K562 (cell line): ENCODE results near the gene SCGB3A2. TPM values are rescaled to one million over a fixed set of nuclear protein-coding genes. Genes with fewer than 3 reads are reported as not detected.

Source experiments
- ATAC-seq: fragments of 200-7000 bp; cut with Tn5 transposase; 3 replicates; pipeline ENCODE4 v1.9.1; 2020; ENCODE audit warnings: moderate library complexity
- BruUV-seq: library from RNA; stranded (reverse); fragments of 400-500 nt; replicated peaks from 2 replicates; lab custom pipeline; 2021; lab: Mats Ljungman, UMichigan
- CTCF ChIA-PET: fragments of 300-600 bp; formaldehyde crosslinking; extraction: SDS; loops from one replicate; lab custom pipeline; 2021; ENCODE audit warnings: low intra/inter-chr PET ratio; lab: Yijun Ruan, JAX
- POLR2A ChIA-PET: fragments of 300-600, 350-650 bp; sonication (Branson Sonifier 250); formaldehyde crosslinking; extraction: SDS; loops from one replicate; lab custom pipeline; 2021; ENCODE audit warnings: antibody characterized with exemption, inconsistent platforms; lab: Yijun Ruan, JAX
- DNase-seq, 4 experiments: peaks; one replicate each; pipeline versions ENCODE4 v3.0.0 to v3.0.0-alpha.2; 2011 to 2018; ENCODE audit warnings: low spot score in 3 of 4, mixed read lengths in 3 of 4; ENCODE audit errors: extremely low read depth in 1 of 4
- FAIRE-seq: peaks from 2 replicates; lab custom pipeline; 2011; peaks lifted over from hg19 to GRCh38; lab: Jason Lieb, UNC
- H2AFZ ChIP-seq: 2 replicates; pipeline ENCODE4 v1.6.0; 2011; ENCODE audit warnings: low read depth, low read length, control low read depth, inconsistent platforms
- H3K27ac ChIP-seq: fragments of 200-600 bp; 3 replicates; pipeline ENCODE4 v1.8.0; 2011; ENCODE audit warnings: low read depth, mild to moderate bottlenecking, control low read depth, inconsistent platforms, low read length, moderate library complexity, mixed read lengths; ENCODE audit errors: extremely low read depth
- H3K27me3 ChIP-seq, 2 experiments: fragments of 300-600 bp in 1 of 2; 2 replicates in 1 of 2; 3 replicates in 1 of 2; pipeline versions ENCODE4 v1.6.0 to v1.8.0; 2011; ENCODE audit warnings: inconsistent platforms in 2 of 2, low read length in 2 of 2, mild to moderate bottlenecking in 1 of 2, mixed read lengths in 1 of 2, moderate library complexity in 1 of 2; ENCODE audit not compliant: control insufficient read depth in 2 of 2, insufficient read depth in 2 of 2
- H3K36me3 ChIP-seq: fragments of 300-600 bp; 3 replicates; pipeline ENCODE4 v1.8.0; 2011; ENCODE audit warnings: mild to moderate bottlenecking, low read length, inconsistent platforms; ENCODE audit not compliant: control insufficient read depth, insufficient read depth
- H3K4me1 ChIP-seq, 2 experiments: fragments of 200-600 bp in 1 of 2; replicated peaks in 1 of 2; 2 replicates in 1 of 2; 3 replicates in 1 of 2; pipeline versions ENCODE4 v1.5.1 to v1.8.0; 2011; ENCODE audit warnings: inconsistent platforms in 2 of 2, low read length in 2 of 2, mild to moderate bottlenecking in 1 of 2, mixed read lengths in 1 of 2, moderate library complexity in 1 of 2; ENCODE audit not compliant: control insufficient read depth in 2 of 2, insufficient read depth in 2 of 2
- H3K4me2 ChIP-seq: 2 replicates; pipeline ENCODE4 v1.6.1; 2011; ENCODE audit warnings: low read length, control low read depth, inconsistent platforms, mixed read lengths; ENCODE audit not compliant: insufficient read depth
- H3K4me3 ChIP-seq: fragments of 200-600 bp; sonication (generic), shearing (Covaris generic); 2 replicates; pipeline ENCODE4 v1.5.1; 2016; ENCODE audit warnings: control low read depth, inconsistent platforms
- H3K79me2 ChIP-seq: fragments of 200-600 bp; 3 replicates; pipeline ENCODE4 v1.8.0; 2011; ENCODE audit warnings: low read length, inconsistent platforms; ENCODE audit not compliant: control insufficient read depth, insufficient read depth
- H3K9ac ChIP-seq, 2 experiments: 2 replicates each; pipeline versions ENCODE4 v1.6.0 to v1.6.1; 2011; ENCODE audit warnings: low read depth in 2 of 2, low read length in 2 of 2, control low read depth in 1 of 2, inconsistent platforms in 1 of 2, mild to moderate bottlenecking in 1 of 2, mixed read lengths in 1 of 2; ENCODE audit not compliant: insufficient read depth in 1 of 2
- H3K9me1 ChIP-seq: one replicate; pipeline ENCODE4 v1.6.0; 2011; ENCODE audit warnings: inconsistent platforms, mild to moderate bottlenecking, low read length, moderate library complexity; ENCODE audit not compliant: control insufficient read depth, insufficient read depth
- H3K9me3 ChIP-seq: replicated peaks from 2 replicates; pipeline ENCODE4 v1.5.1; 2011; ENCODE audit warnings: low read depth, low read length, inconsistent platforms; ENCODE audit not compliant: control insufficient read depth, insufficient read depth
- H4K20me1 ChIP-seq: replicated peaks from 2 replicates; pipeline ENCODE4 v1.6.1; 2011; ENCODE audit warnings: low read length, inconsistent platforms, mixed read lengths; ENCODE audit not compliant: control insufficient read depth, insufficient read depth
- CTCF ChIP-seq, 3 experiments: IDR thresholded peaks in 2 of 3; conservative IDR thresholded peaks in 1 of 3; 2 replicates each; pipeline ENCODE4 v1.5.1; 2011 to 2012; ENCODE audit warnings: low read length in 3 of 3, mild to moderate bottlenecking in 3 of 3, control low read depth in 2 of 3, improper control_type of control experiment in 1 of 3, inconsistent platforms in 1 of 3, low read depth in 1 of 3, mixed read lengths in 1 of 3, moderate library complexity in 1 of 3; ENCODE audit not compliant: insufficient read depth in 2 of 3
- HIVEP1 ChIP-seq: fragments of 250-450 bp; sonication (Bioruptor Pico); IDR thresholded peaks from 2 replicates; pipeline ENCODE4 v1.4.0; 2020; ENCODE audit warnings: mild to moderate bottlenecking
- HMGXB4 ChIP-seq: sonication (generic); formaldehyde crosslinking; IDR thresholded peaks from 2 replicates; pipeline ENCODE4 v1.8.1; 2023; ENCODE audit warnings: mild to moderate bottlenecking, missing genetic modification reagents
- ILK ChIP-seq: fragments of 450-650 bp; IDR thresholded peaks from 2 replicates; pipeline ENCODE4 v1.6.1; 2016; ENCODE audit warnings: missing genetic modification characterization, low read depth, mild to moderate bottlenecking, missing compliant biosample characterization, moderate library complexity, borderline replicate concordance
- SOX6 ChIP-seq: fragments of 450-650 bp; IDR thresholded peaks from 2 replicates; pipeline ENCODE4 v1.6.1; 2014; ENCODE audit warnings: mild to moderate bottlenecking
- STAT5B ChIP-seq: fragments of 250-450 bp; sonication (Bioruptor Pico); IDR thresholded peaks from 2 replicates; pipeline ENCODE4 v1.8.0; 2021; ENCODE audit warnings: mild to moderate bottlenecking, inconsistent platforms
- THRAP3 ChIP-seq: fragments of 450-650 bp; IDR thresholded peaks from 2 replicates; pipeline ENCODE4 v1.6.1; 2016; ENCODE audit warnings: mild to moderate bottlenecking, inconsistent platforms, borderline replicate concordance
- ZNF592 ChIP-seq: fragments of 450-650 bp; IDR thresholded peaks from 2 replicates; pipeline ENCODE4 v1.6.1; 2017; ENCODE audit warnings: antibody characterized with exemption, mild to moderate bottlenecking
- ZNF696 ChIP-seq: fragments of 250-450 bp; sonication (Bioruptor Pico); conservative IDR thresholded peaks from 2 replicates; pipeline ENCODE4 v1.4.0; 2020; ENCODE audit warnings: mild to moderate bottlenecking, moderate library complexity
- in situ Hi-C: fragments of 300-500 bp; cut with MboI; formaldehyde crosslinking; loops from 4 replicates; pipeline ENCODE4 v1.15.0; 2018; ENCODE audit warnings: inconsistent platforms, mixed read lengths
- intact Hi-C: fragments of 100-400 bp; cut with micrococcal nuclease; formaldehyde crosslinking; loops from 2 replicates; pipeline ENCODE4 v1.14.2; 2022
- polyA plus RNA-seq, 8 experiments: library from polyadenylated mRNA; depleted of rRNA in 4 of 8; stranded (reverse) in 5 of 8; unstranded in 3 of 8; fragments of >200 nt; fragmentation: Nextera tagmentation in 2 of 8; fragmentation: Illumina TruSeq in 1 of 8; extraction: Ambion mirVana in 2 of 8; extraction: Trizol in 1 of 8; gene quantifications; 2 replicates each; pipeline versions ENCODE4 v1.2.1 to v1.2.3, GENCODE V29; 2011 to 2014; ENCODE audit warnings: inconsistent platforms in 1 of 8, missing spikeins in 1 of 8
- total RNA-seq, 7 experiments: library from RNA; depleted of rRNA in 6 of 7; stranded (reverse); fragments of >200 nt in 6 of 7; fragmentation: Illumina TruSeq in 2 of 7; extraction: Trizol in 2 of 7; gene quantifications; 2 replicates each; pipeline versions ENCODE4 v1.2.1 to v1.2.3, GENCODE V29; 2011 to 2021; ENCODE audit warnings: low replicate concordance in 1 of 7

The SCGB3A2 gene
- total and polyA plus RNA-seq, 9 of the 15 experiments (the other 6 are each of a cell fraction or from before 2014, with no cell fraction given): 0.35 TPM; not detected in 8

- no peaks in the 10 kb centered on the region for H3K4me1 ChIP-seq
- no peak overlapping the region for H2AFZ ChIP-seq
- H3K9ac ChIP-seq: no peak overlapping the region
- H3K36me3 ChIP-seq: no peaks in the 10 kb centered on the region
- TF ChIP-seq HIVEP1 (no peak), CTCF (IDR thresholded peaks at IDR 0.05 in 2 of 3, conservative IDR thresholded peaks at IDR 0.05 in 1 of 3; ENCODE audit: insufficient read depth in 2 of 3, low read depth in 1 of 3, low read length in 3 of 3) (no peak), ILK (tag) (no peak), STAT5B (CRISPR knock-in tag) (no peak), THRAP3 (no peak), ZNF696 (no peak), HMGXB4 (CRISPR knock-in tag) (no peak), SOX6 (no peak), ZNF592 (no peak)
- no peaks in the 10 kb centered on the region for H3K9me1 ChIP-seq
- H3K79me2 ChIP-seq: no peaks in the 10 kb centered on the region
- FAIRE-seq (no peak), ATAC-seq (no peak), DNase-seq (no peak)
- in situ Hi-C loops (no loop called here), intact Hi-C loops (no loop called here)
- BruUV-seq: no TSS peak
- POLR2A ChIA-PET: no interaction called here
- no peaks in the 10 kb centered on the region for H3K27me3 ChIP-seq
- no peak overlapping the region for H3K4me2 ChIP-seq
- H4K20me1 ChIP-seq: no peaks in the 10 kb centered on the region
- H3K27ac ChIP-seq: no peak overlapping the region
- H3K9me3 ChIP-seq: no peaks in the 10 kb centered on the region
- CTCF ChIA-PET: no interaction called here
- no peak overlapping the region for H3K4me3 ChIP-seq
These were observed 2.4 kb upstream of the SCGB3A2 start for GRCh38 chr5:147876141-147876540.
